Measurements from ENCODE around the gene ACTA1.

DNA sequence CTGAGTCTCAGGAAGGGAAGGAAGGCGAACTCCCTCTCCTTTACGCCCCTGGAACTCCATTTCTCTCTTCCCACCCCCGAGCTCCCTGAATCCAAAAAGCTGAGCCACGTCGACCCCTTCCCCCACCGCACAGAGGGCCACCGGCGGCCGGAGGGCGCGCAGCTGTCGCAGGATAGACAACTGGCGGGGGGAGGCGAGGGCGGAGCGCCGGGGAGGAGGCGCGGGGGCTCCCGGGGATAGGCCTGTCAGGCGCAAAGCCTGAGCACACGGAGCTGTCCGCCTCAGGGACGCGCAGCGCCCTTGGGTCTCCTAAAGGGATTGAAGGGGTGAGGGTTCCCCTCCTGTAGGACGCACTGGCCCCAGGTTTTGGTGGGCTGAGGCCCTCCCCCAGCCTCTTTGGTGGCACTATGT lies 752 bp upstream of the ACTA1 start:
- TF ChIP-seq, protein P1, sequence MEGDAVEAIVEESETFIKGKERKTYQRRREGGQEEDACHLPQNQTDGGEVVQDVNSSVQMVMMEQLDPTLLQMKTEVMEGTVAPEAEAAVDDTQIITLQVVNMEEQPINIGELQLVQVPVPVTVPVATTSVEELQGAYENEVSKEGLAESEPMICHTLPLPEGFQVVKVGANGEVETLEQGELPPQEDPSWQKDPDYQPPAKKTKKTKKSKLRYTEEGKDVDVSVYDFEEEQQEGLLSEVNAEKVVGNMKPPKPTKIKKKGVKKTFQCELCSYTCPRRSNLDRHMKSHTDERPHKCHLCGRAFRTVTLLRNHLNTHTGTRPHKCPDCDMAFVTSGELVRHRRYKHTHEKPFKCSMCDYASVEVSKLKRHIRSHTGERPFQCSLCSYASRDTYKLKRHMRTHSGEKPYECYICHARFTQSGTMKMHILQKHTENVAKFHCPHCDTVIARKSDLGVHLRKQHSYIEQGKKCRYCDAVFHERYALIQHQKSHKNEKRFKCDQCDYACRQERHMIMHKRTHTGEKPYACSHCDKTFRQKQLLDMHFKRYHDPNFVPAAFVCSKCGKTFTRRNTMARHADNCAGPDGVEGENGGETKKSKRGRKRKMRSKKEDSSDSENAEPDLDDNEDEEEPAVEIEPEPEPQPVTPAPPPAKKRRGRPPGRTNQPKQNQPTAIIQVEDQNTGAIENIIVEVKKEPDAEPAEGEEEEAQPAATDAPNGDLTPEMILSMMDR (IDR thresholded peaks at IDR 0.05): no peak
- no peak for TF ChIP-seq POLR2AphosphoS5 (IDR thresholded peaks at IDR 0.05)
